ENCODE results near the gene DCANP1.

Gene DCANP1

GRCh38 chr5:135449644-135450043 is 2.5 kb upstream of the DCANP1 start:
- Histone ChIP-seq H3K27ac (ENCODE audit: low read depth, low read length) (no peak overlapping the region), H3K4me3 (ENCODE audit: low read depth in 1 of 2, low read length in 2 of 2) (no peak overlapping the region), H3K9ac (ENCODE audit: low read depth in 1 of 2, low read length in 2 of 2) (no peak overlapping the region), H3K36me3 (ENCODE audit: control insufficient read depth in 1 of 2, insufficient read depth in 2 of 2, low read length in 2 of 2) (no peaks in the 10 kb centered on the region), H3K4me1 (ENCODE audit: control insufficient read depth in 1 of 2, insufficient read depth in 2 of 2, low read length in 2 of 2) (no peaks in the 10 kb centered on the region), H3K27me3 (ENCODE audit: control insufficient read depth in 1 of 2, insufficient read depth in 2 of 2, low read length in 2 of 2) (no peaks in the 10 kb centered on the region), H3K9me3 (ENCODE audit: control insufficient read depth in 1 of 2, low read length in 2 of 2) (no peaks in the 10 kb centered on the region)

GRCh38 chr5:135448791-135449507 is 1.8 kb upstream of the DCANP1 start:
- Histone ChIP-seq H3K27me3 (ENCODE audit: control insufficient read depth in 1 of 2, insufficient read depth in 2 of 2, low read length in 2 of 2) (no peaks in the 10 kb centered on the region), H3K9ac (ENCODE audit: low read depth in 1 of 2, low read length in 2 of 2) (no peak overlapping the region), H3K4me1 (ENCODE audit: control insufficient read depth in 1 of 2, insufficient read depth in 2 of 2, low read length in 2 of 2) (no peaks in the 10 kb centered on the region), H3K4me3 (ENCODE audit: low read depth in 1 of 2, low read length in 2 of 2) (no peak overlapping the region), H3K27ac (ENCODE audit: low read depth, low read length) (no peak overlapping the region), H3K9me3 (ENCODE audit: control insufficient read depth in 1 of 2, low read length in 2 of 2) (no peaks in the 10 kb centered on the region), H3K36me3 (ENCODE audit: control insufficient read depth in 1 of 2, insufficient read depth in 2 of 2, low read length in 2 of 2) (no peaks in the 10 kb centered on the region)

GRCh38 chr5:135448071-135448739 is 1.1 kb upstream of the DCANP1 start:
- H3K27me3 ChIP-seq (ENCODE audit: control insufficient read depth in 1 of 2, insufficient read depth in 2 of 2, low read length in 2 of 2), result no peaks in the 10 kb centered on the region
- no peaks in the 10 kb centered on the region for H3K4me1 ChIP-seq (ENCODE audit: control insufficient read depth in 1 of 2, insufficient read depth in 2 of 2, low read length in 2 of 2)
- H3K36me3 ChIP-seq (ENCODE audit: control insufficient read depth in 1 of 2, insufficient read depth in 2 of 2, low read length in 2 of 2), result no peaks in the 10 kb centered on the region
- H3K4me3 ChIP-seq (ENCODE audit: low read depth in 1 of 2, low read length in 2 of 2), result no peak overlapping the region
- no peak overlapping the region for H3K9ac ChIP-seq (ENCODE audit: low read depth in 1 of 2, low read length in 2 of 2)
- H3K9me3 ChIP-seq (ENCODE audit: control insufficient read depth in 1 of 2, low read length in 2 of 2), result no peaks in the 10 kb centered on the region
- H3K27ac ChIP-seq (ENCODE audit: low read depth, low read length), result no peak overlapping the region

GRCh38 chr5:135446615-135447014 is 533 bp downstream of the DCANP1 start:
- no peak overlapping the region for H3K9ac ChIP-seq (ENCODE audit: low read depth in 1 of 2, low read length in 2 of 2)
- H3K27ac ChIP-seq (ENCODE audit: low read depth, low read length), result no peak overlapping the region
- H3K27me3 ChIP-seq (ENCODE audit: control insufficient read depth in 1 of 2, insufficient read depth in 2 of 2, low read length in 2 of 2), result no peaks in the 10 kb centered on the region
- H3K4me3 ChIP-seq (ENCODE audit: low read depth in 1 of 2, low read length in 2 of 2), result no peak overlapping the region
- H3K9me3 ChIP-seq (ENCODE audit: control insufficient read depth in 1 of 2, low read length in 2 of 2), result no peaks in the 10 kb centered on the region
- H3K36me3 ChIP-seq (ENCODE audit: control insufficient read depth in 1 of 2, insufficient read depth in 2 of 2, low read length in 2 of 2), result no peaks in the 10 kb centered on the region
- no peaks in the 10 kb centered on the region for H3K4me1 ChIP-seq (ENCODE audit: control insufficient read depth in 1 of 2, insufficient read depth in 2 of 2, low read length in 2 of 2)

DNA sequence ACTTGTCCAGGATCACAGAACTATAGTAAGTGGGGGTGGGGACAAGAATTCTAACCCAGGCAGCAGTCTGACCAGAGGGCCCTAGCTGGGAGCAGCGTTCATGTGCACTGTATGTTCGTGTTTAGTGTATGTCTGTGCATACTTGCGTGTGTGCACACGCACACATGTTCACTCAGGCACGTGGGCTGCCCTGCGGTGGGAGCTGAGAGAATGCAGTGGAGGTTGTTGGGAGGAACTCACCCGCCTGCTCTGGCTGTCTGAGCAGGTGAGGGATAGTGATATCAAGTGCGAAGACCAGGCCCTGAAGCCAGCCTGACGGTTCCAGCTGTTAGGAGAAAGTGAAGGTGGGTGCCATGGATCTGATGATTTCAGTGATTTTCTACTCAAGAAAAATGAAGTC is 942 bp downstream of the DCANP1 start:
- no peaks in the 10 kb centered on the region for H3K36me3 ChIP-seq (ENCODE audit: control insufficient read depth in 1 of 2, insufficient read depth in 2 of 2, low read length in 2 of 2)
- H3K9me3 ChIP-seq (ENCODE audit: control insufficient read depth in 1 of 2, low read length in 2 of 2), result no peaks in the 10 kb centered on the region
- no peak overlapping the region for H3K9ac ChIP-seq (ENCODE audit: low read depth in 1 of 2, low read length in 2 of 2)
- H3K27ac ChIP-seq (ENCODE audit: low read depth, low read length), result no peak overlapping the region
- H3K4me1 ChIP-seq (ENCODE audit: control insufficient read depth in 1 of 2, insufficient read depth in 2 of 2, low read length in 2 of 2), result peaks cover 0 to 1% of the 10 kb centered on the region in 2 donors
- no peaks in the 10 kb centered on the region for H3K27me3 ChIP-seq (ENCODE audit: control insufficient read depth in 1 of 2, insufficient read depth in 2 of 2, low read length in 2 of 2)
- no peak overlapping the region for H3K4me3 ChIP-seq (ENCODE audit: low read depth in 1 of 2, low read length in 2 of 2)

DNA sequence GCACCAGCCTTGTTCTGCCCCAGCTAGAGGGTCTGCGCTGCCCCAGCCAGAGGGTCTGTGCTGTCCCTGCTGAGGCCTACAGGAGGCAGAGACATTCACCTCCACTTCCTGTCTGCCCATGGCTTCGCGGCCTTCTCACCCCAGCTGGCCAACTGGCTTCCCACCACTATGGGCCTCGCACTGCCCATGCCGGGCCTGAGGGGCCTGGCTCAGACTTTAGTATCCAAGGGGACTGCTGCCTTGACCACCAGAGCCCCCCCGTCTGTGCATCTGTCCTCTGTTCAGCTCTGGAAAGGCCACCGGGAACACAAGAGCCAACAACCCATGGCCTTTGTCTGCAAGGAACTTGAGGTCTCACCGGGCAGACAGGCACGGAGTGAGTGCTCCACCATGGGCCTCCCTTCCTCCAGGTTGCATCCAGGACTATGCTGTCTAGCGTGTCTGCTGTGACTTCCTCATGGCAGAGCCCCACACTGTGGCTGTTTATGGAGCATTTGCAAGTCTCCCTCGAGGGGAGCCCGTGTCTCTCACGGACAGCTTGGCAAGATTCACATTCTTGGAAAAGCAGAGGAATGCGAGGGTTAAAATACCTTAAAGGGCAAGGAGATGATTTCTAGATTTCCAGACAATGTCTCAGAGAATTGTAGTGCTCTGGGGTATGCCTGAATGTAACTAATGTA is 1.7 kb downstream of the DCANP1 start:
- H3K9ac ChIP-seq (ENCODE audit: low read depth in 1 of 2, low read length in 2 of 2), result no peak overlapping the region
- no peaks in the 10 kb centered on the region for H3K36me3 ChIP-seq (ENCODE audit: control insufficient read depth in 1 of 2, insufficient read depth in 2 of 2, low read length in 2 of 2)
- H3K4me1 ChIP-seq (ENCODE audit: control insufficient read depth in 1 of 2, insufficient read depth in 2 of 2, low read length in 2 of 2), result peaks cover 0 to 3% of the 10 kb centered on the region in 2 donors
- no peak overlapping the region for H3K4me3 ChIP-seq (ENCODE audit: low read depth in 1 of 2, low read length in 2 of 2)
- no peak overlapping the region for H3K27ac ChIP-seq (ENCODE audit: low read depth, low read length)
- no peaks in the 10 kb centered on the region for H3K9me3 ChIP-seq (ENCODE audit: control insufficient read depth in 1 of 2, low read length in 2 of 2)
- H3K27me3 ChIP-seq (ENCODE audit: control insufficient read depth in 1 of 2, insufficient read depth in 2 of 2, low read length in 2 of 2), result no peaks in the 10 kb centered on the region

DNA sequence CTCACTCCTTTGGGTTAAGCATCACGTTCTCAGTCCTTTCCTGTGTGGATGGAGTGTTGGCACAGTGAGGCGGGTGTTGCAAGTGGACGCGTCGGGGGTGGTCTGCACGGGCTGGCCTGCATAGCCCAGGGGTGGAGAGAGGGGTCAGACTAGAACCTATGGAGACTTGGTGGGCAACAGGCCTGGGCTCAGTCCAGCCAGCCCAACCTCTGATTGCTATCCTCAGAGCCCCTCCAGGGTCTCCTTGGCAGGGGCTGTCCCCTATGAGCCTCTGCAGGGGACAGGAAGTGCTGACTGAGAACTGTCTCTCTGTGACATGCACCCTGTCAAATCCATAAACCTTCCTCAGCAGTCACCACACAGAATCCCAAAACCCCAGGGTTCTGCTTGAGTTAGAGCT is 2.3 kb downstream of the DCANP1 start:
- Histone ChIP-seq H3K9ac (ENCODE audit: low read depth in 1 of 2, low read length in 2 of 2) (no peak overlapping the region), H3K4me1 (ENCODE audit: control insufficient read depth in 1 of 2, insufficient read depth in 2 of 2, low read length in 2 of 2) (peaks cover 0 to 3% of the 10 kb centered on the region in 2 donors), H3K36me3 (ENCODE audit: control insufficient read depth in 1 of 2, insufficient read depth in 2 of 2, low read length in 2 of 2) (no peaks in the 10 kb centered on the region), H3K9me3 (ENCODE audit: control insufficient read depth in 1 of 2, low read length in 2 of 2) (no peaks in the 10 kb centered on the region), H3K27me3 (ENCODE audit: control insufficient read depth in 1 of 2, insufficient read depth in 2 of 2, low read length in 2 of 2) (no peaks in the 10 kb centered on the region), H3K4me3 (ENCODE audit: low read depth in 1 of 2, low read length in 2 of 2) (no peak overlapping the region), H3K27ac (ENCODE audit: low read depth, low read length) (no peak overlapping the region)

DNA sequence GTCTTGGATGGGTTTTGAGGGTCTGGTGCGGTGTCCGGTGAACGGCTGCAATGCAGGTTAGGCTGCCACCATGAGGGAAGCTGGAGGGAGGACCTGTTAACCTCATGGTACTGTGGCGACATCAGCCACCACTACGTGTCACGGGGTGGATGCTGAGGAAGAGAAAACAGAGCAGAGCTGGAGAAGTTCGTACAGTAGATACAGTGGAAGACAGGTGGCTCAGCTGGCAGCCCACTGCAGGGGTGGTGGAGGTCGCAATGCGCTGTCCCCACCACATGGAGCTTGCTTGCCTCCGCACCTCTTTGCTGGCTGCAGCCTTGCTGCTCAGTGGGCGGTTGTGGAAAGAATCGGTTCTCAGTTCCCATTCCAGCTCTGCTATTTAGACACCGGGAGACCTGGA is 2.8 kb downstream of the DCANP1 start:
- peaks cover 0 to 3% of the 10 kb centered on the region in 2 donors for H3K4me1 ChIP-seq (ENCODE audit: control insufficient read depth in 1 of 2, insufficient read depth in 2 of 2, low read length in 2 of 2)
- no peak overlapping the region for H3K27ac ChIP-seq (ENCODE audit: low read depth, low read length)

DNA sequence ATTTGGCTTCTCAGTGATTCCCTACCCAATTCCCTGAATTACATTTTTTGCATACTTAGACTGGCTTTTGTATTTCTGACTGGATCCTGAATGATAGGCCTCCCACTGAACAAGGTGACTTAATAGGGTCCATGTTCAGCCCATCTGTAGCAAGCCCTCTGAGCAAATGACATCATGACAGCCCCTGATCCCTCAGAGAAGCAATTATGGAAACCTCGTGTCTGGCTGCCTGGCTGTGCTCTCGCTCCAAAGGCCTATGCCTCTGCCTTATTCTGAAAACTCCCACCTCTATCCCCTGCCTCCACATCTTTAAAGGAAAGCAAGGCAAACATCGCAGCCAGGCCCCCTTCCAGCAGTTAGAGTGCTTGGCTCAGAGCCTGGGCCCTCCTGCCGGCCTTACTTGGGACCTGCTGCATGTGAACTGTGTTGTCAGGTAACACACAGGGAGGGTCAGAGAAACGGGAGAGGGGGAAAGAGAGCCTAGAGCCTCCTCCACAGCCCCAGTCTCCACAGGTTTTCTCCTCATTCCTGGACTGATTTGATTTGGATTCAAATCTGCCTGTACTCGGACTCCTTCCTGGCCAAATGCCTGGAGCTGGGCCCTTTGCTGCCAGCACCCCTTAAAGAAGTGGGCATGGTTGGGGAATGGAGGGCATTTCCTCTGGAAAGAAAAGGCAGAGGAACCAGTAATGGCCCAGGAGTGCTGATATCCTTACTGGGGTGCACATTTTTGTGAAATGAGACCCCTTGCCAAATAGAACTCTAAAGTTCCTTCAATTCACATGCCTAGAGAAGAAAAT is 3.8 kb downstream of the DCANP1 start:
- Histone ChIP-seq H3K27ac (ENCODE audit: low read depth, low read length) (no peak overlapping the region), H3K9me3 (ENCODE audit: control insufficient read depth in 1 of 2, low read length in 2 of 2) (no peaks in the 10 kb centered on the region), H3K4me1 (ENCODE audit: control insufficient read depth in 1 of 2, insufficient read depth in 2 of 2, low read length in 2 of 2) (peaks cover 3 to 9% of the 10 kb centered on the region in 2 donors), H3K36me3 (ENCODE audit: control insufficient read depth in 1 of 2, insufficient read depth in 2 of 2, low read length in 2 of 2) (no peaks in the 10 kb centered on the region), H3K9ac (ENCODE audit: low read depth in 1 of 2, low read length in 2 of 2) (no peak overlapping the region), H3K27me3 (ENCODE audit: control insufficient read depth in 1 of 2, insufficient read depth in 2 of 2, low read length in 2 of 2) (no peaks in the 10 kb centered on the region), H3K4me3 (ENCODE audit: low read depth in 1 of 2, low read length in 2 of 2) (no peak overlapping the region)

More for the DNA sequence above, 2.8 kb downstream of the DCANP1 start:
- H3K4me3 ChIP-seq (ENCODE audit: low read depth in 1 of 2, low read length in 2 of 2), result no peak overlapping the region
- no peaks in the 10 kb centered on the region for H3K36me3 ChIP-seq (ENCODE audit: control insufficient read depth in 1 of 2, insufficient read depth in 2 of 2, low read length in 2 of 2)
- H3K9ac ChIP-seq (ENCODE audit: low read depth in 1 of 2, low read length in 2 of 2), result no peak overlapping the region
- H3K27me3 ChIP-seq (ENCODE audit: control insufficient read depth in 1 of 2, insufficient read depth in 2 of 2, low read length in 2 of 2), result no peaks in the 10 kb centered on the region
- H3K9me3 ChIP-seq (ENCODE audit: control insufficient read depth in 1 of 2, low read length in 2 of 2), result no peaks in the 10 kb centered on the region

Data from duodenal mucosa (tissue), 2 donors.